ENCODE data around the gene PRDX5.

PRDX5 gene

DNA sequence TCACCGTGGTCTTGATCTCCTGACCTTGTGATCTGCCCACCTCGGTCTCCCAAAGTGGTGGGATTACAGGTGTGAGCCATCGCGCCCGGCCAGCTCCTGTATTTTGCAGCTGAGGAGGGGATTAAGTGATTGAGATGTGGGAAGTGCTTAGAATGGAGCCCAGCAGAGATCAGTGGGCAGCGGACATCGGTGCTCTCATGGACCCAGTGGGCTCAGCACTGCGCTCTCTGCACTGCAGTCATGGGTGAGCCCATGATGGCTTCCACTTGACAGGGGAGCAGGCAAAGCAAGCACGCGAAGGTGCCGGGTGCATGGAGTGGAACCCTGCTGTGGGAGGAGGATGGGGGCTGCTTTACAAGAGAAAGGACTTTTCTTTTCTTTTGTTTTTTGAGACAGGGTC lies 13.0 kb downstream of the PRDX5 start:
- no peak for DNase-seq

DNA sequence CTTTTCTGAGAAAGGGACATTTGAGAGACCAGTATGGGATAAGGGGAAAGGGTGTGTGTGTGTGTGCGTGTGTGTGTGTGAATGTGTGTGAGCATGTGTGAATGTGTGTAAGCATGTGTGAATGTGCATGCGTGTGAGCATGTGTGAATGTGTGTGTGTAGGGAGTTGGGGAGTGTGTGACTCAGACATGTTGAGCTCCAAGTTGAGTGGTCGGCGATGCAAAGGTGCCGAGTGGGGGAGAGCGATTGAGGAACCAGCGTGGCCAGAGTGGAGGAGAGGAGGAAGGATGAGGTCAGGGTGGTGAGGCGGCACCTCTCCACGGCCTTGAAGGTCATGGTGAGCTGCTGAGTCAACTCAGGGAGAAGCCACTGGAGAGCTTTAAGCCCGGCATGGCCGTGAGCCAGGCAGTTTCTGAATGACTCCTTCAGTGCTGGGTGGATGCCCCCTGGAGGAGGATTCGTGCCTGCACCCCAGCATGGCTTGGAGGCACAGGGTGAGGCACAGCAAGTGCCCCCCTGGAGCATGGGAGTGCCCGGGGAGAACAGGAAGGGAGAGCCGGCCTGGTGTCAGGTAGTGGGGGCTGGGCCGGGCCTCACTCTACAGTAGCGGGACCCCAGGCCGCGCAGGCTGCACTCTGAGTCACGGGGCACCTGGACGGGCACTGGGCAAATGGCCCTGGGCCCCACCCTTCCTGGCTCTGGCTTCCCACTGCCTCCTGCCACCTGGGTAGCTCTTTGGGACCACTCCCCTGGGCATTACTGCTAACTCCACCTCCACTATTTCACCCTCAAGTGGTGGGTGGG lies 13.8 kb downstream of the PRDX5 start:
- no peak for DNase-seq

DNA sequence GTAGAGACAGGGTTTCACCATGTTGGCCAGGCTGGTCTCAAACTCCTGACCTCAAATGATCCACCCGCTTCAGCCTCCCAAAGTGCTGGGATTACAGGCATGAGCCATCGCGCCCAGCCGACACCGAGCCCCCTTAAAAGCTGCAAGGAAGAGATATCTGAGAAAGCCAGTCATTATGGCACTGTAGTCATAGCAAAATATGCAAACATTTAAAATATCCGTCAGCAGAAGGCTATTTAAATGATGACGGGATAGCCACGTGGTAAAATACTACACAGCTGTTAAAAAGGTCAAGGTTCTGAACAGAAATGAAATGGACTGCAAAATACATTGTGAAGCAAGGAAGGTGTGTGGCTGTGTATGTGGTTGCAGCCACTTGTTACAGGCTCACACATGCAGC lies 15.6 kb downstream of the PRDX5 start:
- no peak for DNase-seq

DNA sequence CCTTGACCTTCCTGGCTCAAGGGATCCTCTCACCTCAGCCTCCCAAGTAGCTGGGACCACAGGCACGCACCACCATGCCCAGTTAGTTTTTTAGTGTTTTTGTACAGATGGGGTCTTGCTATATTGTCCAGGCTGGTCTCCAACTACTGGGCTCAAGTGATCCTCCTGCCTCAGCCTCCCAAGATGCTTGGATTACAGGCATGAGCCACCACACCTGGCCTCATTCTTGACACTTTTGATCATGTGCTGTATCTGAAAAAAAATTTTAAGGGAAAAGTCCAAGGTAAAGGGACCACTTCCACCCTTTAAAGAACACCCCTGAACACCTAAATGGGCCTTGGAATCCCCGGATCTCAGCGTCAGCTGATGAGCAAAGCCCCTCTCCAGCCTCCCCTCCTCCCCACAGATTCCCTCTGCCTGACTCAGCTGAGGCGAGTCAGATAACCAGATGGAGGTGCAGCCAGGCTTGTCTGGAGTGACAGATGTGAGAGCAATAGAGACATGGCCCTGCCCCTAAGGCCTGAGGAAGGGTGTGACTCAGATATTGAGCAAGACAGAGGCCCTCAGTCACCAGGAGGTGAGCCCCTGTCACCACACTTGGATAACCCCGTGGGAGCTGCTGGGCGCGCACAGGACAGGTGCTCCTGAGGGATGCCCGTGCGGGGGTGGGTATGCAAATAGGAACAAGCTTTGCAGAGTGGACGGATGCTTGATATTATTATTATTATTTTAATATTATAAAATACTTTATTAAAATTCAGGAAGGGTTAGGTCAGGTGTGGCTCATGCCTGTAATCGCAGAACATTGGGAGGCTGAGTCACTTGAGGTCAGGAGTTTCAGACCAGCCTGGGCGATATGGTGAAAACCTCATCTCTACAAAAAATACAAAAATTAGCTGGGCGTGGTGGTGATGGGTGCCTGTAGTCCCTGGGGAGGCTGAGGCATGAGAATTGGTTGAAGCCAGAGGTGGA lies 17.1 kb downstream of the PRDX5 start:
- peak; percentile 81 for DNase-seq

DNA sequence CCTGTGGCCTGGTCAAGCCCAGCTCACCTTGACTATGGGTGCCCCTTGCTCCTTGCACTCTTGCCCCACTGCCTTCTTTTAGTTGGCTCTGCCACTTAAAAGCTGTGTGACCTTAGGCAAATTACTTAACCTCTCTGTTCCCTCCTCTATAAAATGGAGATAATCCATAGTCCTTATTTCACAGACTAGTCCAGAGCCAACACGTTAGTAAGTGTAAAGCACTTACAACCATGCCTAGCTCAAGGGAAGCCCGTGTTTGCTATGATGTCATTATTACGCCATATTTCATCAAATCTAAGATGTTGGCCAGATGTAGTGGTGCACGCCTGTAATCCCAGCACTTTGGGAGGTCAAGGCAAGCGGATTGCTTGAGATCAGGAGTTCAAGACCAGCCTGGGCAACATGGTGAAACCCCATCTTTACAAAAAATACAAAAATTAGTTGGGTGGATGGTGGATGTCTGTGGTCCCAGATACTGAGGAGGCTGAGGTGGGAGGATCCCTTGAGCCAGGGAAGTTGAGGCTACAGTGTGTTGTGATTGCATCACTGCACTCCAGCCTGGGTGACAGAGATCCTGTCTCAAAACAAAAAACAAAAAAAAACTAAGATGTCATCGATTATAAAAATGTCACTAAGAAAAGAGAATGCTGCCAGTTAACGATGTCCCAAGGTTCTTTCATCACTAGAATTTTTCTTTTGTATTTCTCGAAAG lies 19.8 kb downstream of the PRDX5 start:
- no peak for DNase-seq

DNA sequence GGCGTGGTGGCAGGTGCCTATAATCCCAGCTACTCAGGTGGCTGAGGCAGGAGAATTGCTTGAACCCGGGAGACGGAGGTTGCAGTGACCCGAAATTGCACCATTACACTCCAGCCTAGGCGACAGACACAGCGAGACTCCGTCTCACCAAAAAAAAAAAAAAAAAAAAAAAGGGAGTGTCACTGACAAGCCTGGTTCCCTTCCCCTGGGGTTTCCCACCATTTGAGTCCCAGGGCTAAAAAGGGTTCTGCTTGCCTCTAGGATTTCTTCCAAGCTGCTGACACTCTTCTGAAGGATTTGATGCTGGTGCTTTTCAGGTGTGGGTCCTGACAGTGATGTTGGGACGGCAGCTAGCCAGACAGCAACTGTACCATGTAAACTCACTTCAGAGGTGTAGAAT lies 20.8 kb downstream of the PRDX5 start:
- no peak for DNase-seq

DNA sequence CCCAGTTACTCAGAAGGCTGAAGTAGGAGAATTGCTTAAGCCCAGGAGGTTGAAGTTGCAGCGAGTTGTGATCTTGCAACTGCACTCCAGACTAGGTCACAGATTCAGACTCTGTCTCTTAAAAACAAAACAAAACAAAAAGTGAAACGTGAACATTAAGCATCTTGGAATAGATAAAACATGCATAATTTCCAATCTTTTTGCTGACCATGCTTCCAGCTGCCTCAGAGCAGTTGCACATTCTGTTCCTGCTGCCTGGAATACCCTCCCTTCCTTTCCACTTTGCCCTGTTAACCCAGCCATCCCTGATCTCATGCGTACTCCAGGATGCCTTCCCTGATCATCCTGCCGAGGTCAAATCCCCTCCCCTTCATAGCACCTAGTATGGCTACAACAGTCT lies 21.4 kb downstream of the PRDX5 start:
- no peak for DNase-seq

DNA sequence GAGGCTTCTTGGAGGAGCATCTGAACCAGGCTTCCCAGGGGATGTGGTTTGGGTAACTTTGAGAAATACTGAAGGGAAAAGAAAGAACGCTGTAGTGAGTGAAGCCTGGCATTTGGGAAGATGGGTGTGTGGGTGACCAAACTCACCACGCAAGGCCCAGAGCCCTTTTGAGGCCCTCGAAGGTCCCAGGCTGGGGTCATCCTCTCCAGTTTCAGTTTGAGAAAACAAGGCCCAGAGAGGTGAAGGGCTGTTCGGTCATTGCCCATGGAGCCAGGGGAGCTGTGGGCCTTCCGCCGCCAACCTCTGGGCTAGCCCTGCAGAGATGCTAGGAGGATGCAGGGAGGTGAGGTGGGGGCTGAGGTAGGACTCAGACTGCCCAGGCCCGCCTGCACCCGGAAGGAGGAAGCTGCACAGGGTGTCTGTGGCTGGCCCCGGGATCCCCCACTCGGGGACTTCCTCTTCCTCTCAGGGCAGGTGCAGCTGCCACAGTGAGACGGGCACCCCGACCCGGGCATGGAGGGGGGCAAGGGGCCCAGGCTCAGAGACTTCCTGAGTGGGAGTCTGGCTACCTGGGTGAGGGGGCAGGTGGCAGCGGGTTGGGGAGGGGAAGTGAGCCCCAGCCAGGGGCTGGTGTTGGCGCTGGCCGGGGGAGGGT lies 22.0 kb downstream of the PRDX5 start, which contains the start of gene CCDC88B:
Gene CCDC88B (plus strand): TSS at position 451 of the 655 bp plus-strand sequence. CDS start 63 bp downstream, at position 514.
- DNase-seq = no peak

DNA sequence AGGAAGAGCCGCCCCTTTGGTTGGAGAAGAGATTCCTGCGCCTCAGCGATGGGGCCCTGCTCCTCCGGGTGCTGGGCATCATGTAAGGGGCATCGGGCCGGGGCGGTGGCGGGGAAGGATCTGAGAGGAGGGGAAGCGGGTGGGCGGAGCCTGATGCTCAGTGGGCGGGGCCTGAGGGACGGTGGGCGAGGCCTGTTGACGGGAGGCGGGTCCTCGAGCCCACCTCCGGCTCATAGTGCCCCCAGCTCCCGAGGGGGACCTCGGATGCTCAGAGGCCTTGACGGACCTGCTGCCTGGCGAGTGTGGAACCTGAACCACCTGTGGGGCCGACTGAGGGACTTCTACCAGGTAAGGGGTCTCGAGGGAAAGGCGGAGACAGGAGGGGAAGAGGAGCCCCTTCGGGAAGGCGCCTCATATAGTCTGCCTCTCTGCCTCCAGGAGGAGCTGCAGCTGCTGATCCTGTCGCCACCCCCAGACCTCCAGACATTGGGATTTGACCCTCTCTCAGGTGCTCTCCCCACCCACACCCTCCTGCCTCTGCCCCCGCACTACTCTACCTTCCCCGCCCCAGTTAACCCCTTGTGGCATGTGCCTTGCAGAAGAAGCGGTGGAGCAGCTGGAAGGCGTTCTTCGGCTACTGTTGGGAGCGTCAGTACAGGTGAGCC lies 22.9 kb downstream of the PRDX5 start:
- no peak for DNase-seq

DNA sequence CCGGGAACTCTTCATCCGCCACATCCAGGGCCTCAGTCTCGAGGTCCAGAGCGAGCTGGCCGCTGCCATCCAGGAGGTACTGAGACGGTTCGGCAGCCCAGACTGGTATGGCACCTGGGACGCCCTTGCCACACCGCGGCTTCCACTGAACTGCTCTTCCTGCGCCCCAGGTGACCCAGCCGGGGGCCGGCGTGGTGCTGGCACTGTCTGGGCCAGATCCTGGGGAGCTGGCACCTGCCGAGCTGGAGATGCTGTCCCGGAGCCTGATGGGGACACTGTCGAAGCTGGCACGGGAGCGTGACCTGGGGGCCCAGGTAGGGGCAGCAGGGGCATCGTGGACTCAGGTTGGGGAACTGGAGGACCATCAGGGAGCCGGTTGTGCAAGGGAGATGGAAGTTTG lies 23.5 kb downstream of the PRDX5 start:
- DNase-seq = no peak

DNA sequence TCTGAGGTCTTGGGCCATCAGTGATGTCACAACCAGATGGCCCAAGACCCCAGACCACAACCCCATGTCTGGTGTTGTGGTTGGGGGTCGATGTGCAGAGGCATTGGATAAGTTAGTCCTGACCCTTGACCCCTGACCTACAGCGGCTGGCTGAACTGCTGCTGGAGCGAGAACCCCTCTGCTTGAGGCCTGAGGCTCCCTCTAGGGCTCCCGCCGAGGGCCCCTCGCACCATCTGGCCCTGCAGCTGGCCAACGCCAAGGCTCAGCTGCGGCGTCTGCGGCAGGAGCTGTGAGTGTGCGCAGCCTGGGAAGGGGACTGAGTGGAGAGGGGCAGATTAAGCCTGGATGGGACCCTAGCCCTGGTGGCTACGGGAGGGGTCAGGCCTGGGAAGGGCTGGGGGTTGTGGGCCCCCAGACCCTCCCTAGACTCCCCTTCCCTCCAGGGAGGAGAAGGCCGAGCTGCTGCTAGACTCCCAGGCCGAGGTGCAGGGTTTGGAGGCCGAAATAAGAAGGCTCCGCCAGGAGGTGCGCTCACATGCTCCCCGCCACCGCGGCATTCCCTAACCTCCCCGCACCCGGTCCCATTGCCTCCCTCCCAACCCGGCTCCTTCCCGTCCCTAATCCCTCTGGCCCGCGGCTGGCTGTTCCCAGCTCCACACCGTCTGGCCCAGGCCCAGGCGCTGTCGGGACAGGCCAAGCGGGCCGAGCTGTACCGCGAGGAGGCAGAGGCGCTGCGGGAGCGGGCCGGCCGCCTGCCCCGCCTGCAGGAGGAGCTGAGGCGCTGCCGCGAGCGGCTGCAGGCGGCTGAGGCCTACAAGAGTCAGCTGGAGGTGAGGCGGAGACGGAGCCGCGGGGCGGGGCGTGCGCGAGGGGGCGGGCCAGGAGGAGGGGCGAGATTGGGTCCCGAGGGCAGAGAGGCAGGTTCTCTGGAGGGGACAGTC lies 24.2 kb downstream of the PRDX5 start:
- DNase-seq = peak; percentile 69

DNA sequence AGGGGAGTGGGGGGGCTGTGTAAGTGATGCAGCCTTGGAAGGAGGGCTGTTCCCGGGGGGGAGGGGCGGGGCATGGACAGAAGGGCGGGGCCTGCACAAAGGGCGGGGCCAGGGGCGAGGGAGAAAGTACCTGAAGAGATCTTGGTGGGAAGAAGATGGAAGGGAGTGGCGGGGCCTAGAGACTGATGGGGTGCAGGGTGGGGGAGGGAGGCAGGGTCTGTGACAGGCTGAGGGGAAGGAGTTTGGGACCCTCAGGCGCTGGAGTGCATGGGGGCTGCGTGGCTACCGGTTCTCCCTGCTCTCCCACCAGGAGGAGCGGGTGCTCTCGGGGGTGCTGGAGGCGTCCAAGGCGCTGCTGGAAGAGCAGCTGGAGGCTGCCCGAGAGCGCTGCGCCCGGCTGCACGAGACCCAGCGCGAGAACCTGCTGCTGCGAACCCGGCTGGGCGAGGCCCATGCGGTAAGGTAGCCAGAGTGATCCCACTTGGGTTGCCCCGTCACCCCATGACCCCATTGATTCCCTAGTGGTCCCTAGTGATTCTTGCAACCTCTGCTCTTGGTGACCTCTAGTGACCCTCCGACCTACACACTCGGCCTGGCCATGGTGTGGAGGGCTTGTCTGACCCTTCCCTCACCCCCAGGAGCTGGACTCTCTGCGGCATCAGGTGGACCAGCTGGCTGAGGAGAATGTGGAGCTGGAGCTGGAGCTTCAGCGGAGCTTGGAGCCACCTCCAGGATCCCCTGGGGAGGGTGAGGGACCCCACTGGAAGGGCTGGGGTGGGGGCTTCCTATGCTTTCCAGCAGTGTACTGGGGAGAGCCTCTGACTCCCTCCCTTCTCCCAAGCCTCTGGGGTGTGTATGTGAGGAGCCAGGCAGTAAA lies 25.2 kb downstream of the PRDX5 start:
- DNase-seq = no peak

DNA sequence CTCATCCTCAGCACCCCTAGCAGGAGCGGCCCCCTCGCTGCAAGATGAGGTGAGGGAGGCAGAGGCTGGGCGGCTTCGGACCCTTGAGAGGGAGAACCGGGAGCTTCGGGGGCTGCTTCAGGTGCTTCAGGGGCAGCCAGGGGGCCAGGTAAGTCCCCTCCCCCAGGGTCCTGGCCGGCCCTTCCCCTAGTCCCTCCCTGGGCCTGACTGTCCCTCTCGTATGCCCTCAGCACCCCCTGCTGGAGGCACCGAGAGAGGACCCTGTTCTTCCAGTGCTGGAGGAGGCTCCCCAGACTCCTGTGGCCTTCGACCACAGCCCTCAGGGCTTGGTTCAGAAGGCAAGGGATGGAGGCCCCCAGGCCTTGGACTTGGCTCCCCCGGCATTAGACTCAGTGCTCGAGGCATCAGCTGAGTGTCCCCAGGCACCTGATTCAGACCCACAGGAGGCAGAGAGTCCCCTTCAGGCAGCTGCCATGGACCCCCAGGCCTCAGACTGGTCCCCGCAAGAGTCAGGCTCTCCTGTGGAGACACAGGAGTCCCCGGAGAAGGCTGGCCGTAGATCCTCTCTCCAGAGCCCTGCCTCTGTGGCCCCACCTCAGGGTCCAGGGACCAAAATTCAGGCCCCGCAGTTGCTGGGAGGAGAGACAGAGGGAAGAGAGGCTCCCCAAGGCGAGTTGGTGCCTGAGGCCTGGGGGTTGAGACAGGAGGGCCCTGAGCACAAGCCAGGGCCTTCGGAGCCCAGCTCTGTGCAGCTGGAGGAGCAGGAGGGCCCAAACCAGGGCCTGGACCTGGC lies 26.0 kb downstream of the PRDX5 start:
- no peak for DNase-seq

DNA sequence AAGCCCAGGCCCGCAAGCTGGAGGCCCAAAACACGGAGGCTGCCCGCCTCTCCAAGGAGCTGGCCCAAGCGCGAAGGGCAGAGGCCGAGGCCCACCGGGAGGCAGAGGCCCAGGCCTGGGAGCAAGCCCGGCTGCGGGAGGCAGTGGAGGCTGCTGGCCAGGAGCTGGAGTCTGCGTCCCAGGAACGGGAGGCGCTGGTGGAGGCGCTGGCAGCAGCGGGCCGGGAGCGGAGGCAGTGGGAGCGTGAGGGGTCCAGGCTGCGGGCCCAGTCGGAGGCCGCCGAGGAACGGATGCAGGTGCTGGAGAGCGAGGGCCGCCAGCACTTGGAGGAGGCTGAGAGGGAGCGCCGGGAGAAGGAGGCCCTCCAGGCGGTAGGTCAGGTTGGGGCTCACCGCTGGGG lies 26.9 kb downstream of the PRDX5 start:
- DNase-seq = no peak

DNA sequence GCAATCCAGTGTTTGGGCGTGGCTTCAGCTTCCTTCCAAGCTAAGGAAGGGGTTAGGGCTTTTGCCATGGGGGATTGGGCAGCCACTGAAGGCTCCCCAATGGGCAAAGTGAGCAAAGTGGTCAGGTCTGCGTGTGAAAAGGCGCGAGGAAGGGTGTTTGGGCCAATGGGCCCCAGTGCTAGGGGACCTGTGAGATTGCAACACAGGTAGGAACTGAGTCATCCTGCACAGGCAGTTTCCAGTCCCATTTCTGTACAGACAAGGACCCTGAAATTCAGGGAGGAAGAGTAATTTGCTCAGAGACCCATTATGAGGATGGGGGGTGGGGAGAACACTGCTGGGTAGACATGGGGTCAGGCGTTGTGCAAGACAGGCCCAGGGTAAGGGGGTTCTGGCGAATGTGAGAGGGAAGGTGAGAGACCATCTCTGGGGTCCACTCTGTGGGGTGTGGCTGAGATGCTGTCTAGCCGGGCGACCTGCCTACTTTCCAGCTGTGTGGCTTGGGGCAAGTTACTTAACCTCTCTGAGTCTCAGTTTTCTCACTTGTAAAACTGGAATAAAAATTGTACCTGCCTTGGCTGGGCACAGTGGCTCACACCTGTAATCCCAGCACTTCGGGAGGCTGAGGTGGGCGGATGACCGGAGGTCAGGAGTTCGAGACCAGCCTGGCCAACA lies 29.4 kb downstream of the PRDX5 start:
- DNase-seq = no peak

DNA sequence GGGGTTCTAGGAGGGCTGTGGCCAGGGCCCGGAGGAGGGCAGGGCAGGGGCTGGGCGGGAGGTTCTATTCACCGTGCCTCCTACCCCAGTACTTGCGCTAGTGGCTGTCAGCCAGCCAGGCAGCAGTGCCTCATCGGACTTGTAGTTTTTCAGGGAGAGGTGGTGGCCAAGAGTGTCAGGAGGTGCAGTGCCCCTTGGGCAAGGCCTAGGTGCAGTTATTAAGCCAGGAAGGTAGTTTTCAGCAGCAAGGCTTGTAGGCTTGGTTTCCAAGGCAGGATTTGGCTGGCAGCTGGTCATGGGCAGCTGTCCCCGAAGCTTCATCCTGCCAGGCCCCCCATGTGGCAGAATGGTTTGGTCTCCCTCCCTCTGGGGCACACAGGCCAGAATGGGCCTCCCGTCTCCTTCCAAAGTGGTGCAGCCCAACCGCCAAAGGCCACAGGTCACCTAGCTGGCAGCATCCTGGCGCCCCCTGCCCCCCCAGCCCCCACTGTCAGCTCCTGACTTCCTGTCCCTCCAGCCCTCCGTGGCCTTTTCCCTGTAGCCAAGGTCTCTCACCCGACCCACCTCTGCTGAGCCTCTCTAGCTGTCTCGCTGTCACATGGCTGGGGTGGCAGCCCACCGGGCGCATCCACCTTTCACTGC lies 30.6 kb downstream of the PRDX5 start:
- no peak for DNase-seq

DNA sequence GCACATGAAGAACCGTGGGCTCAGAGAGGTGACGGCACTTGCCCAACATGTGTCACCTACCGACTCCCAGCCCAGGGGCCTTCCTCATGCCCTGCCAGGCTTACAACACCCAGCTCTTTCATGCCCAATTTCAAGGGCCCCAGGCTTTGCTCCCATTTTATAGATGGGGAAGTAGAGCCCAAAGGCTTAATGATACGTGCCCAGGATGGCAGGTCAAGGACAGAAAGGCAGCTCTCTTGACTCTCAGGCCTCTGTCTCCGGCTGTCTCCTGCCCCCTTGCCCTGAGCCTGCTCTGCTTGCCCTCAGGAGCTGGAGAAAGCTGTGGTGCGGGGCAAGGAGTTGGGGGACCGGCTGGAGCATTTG lies 31.1 kb downstream of the PRDX5 start:
- DNase-seq = no peak

DNA sequence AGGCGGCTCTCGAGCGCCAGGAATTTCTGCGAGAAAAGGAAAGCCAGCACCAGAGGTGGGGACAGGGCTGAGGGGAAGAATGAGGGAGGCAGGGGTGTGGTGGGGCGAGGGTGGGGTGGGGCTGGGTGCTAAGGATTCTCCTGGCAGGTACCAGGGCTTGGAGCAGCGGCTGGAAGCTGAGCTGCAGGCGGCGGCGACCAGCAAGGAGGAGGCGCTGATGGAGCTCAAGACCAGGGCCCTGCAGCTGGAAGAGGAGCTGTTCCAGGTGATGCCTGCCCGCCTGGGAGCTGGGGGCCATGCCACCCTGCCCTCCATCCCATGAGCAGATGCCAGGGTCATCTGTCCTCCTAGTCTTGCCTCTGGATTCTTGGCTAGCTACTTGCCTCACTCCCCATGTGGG lies 31.5 kb downstream of the PRDX5 start:
- DNase-seq = no peak

All from DMS 273 treated with DMSO at 0.1 percent for 48 hours (cell line).